HG03520 (cell line): ENCODE results near the gene MYNN.

ENCODE experiments used
- ATAC-seq: cut with Tn5 transposase; IDR thresholded peaks from one replicate; pipeline ENCODE4 v1.9.1; 2021; ENCODE audit warnings: mild to moderate bottlenecking, moderate library complexity; ENCODE audit not compliant: unreplicated experiment

The MYNN gene

DNA sequence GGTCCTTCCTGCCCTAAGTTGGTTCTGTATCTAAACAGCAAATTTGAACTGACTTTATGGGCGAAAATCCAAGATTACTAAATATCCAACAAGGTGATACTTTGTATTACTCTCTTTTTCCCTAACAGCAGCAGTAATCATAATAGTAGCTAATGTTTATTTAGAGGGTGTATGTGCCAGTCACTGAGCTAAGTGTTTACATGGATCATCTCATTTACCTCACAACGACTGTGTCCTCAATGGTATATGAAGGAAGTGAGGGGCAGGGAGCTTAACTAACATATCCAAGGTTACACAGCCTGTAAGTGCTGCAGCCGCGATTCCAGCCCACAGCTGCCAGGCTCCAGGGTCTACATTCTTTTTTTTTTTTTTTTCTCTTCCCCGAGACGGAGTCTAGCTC is 49.8 kb downstream of the MYNN start:
- ATAC-seq = no peak

- no peak for ATAC-seq
Observed at GRCh38 chr3:169825316-169825715, 52.1 kb downstream of the MYNN start.

GRCh38 chr3:169827712-169828111 is 54.5 kb downstream of the MYNN start:
- no peak for ATAC-seq

- no peak for ATAC-seq
Observed at GRCh38 chr3:169835533-169835932, 62.3 kb downstream of the MYNN start.

DNA sequence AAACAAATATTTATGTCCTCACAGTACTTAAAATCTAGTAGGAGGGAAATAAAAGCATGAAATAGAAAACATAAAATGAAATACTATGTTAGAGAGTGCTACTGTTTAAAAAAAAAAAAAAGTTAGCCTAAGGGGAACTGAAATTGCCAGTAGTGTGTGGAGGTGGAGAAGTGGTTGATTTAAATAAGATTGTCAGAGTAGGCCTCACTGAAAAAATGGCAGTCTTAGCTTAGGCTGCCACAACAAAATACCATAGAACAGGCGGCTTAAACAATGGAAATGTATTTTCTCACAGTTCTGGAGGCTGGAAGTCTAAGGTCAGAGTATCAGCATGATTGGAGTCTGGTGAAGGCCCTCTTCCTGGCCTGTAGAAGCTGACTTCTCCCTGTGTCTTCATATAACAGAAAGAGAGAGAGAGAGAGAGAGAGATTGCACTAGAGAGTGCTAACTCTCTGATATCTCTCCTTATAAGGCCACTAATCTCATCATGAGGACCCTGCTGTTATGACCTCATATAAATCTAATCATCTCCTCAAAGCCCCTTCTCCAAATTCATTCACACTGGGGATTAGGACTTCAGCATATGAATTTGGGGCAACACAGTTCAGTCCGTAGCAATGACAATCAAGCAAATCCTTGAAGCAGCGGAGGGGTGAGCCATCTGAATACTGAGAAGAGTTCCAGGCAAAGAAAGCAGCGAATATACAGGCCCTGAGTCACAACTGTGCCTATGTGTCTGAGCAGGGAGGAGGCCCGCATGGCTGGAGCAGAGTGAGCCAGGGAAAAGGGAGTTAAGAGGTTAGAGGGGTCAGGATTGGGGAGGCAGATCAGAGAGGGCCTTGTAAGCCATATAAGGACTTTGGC is 63.1 kb downstream of the MYNN start:
- peak; percentile 82 for ATAC-seq

GRCh38 chr3:169836942-169837275 is 63.7 kb downstream of the MYNN start:
- no peak for ATAC-seq

- no peak for ATAC-seq
Observed at GRCh38 chr3:169838511-169839030, 65.4 kb downstream of the MYNN start.
